Effector CD4-positive, alpha-beta T cell (primary cell): ENCODE results near the gene MYO16.

Experiments used
- DNase-seq: peaks from one replicate; pipeline ENCODE4 v3.0.0-alpha.2; 2020

MYO16 gene

GRCh38 chr13:108812165-108812564, 182.8 kb downstream of the MYO16 start:
- DNase-seq = no peak

GRCh38 chr13:108812661-108813060, 183.2 kb downstream of the MYO16 start:
- DNase-seq = no peak

DNA sequence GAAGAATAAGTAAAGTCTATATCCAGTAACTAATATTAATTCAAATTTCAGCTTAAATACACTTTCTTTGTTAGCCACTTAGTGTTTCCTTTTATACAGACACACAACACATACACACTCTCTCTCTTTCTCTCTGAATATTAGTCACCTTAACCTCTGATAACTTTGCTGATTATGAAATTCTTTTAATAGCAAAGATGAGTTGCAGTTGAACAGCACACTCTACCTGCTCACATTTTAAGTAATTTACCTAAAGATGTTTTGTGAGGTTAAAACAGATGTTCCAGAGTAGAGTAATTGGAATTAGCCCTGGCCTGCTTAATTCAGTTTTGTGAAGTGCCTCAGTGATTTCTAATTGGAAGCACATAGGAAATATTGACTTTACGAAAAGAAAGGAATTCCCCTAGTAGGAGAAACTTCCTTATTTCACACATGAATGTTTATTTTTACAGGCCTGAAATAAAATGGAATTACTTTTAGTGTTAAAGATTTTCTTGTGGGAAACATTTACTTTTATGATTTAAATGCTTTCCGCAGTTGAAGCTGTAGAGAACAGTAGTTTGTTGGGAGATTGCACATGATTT, 184.3 kb downstream of the MYO16 start:
- no peak for DNase-seq

GRCh38 chr13:108816375-108816774, 187.0 kb downstream of the MYO16 start:
- no peak for DNase-seq

GRCh38 chr13:108827646-108828045, 198.2 kb downstream of the MYO16 start:
- no peak for DNase-seq

- no peak for DNase-seq
Observed at GRCh38 chr13:108828086-108828815, 198.8 kb downstream of the MYO16 start.

- no peak for DNase-seq
Observed at GRCh38 chr13:108830916-108831315, 201.5 kb downstream of the MYO16 start.

- no peak for DNase-seq
Observed at GRCh38 chr13:108833531-108833930, 204.1 kb downstream of the MYO16 start.

DNA sequence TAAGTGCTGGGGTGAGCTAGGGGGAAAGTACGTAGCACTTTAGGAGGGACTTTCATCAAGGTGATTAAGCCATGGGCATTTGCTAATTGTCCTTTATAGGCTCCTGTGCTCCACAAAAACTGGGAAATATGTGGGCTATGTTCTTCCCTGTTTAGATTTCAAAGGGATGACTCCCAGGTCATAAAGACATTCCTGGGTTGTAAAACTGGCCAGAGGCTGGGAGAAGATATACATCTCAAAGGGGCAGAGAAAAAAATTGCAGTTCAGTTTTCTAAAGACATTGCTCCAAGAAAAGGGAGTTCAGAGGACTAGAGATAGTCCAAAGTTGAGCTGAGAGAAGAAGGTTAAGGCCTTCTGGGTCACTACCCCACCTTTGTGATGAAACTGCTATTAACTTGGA, 204.8 kb downstream of the MYO16 start:
- no peak for DNase-seq

GRCh38 chr13:108835083-108835482, 205.7 kb downstream of the MYO16 start:
- no peak for DNase-seq

DNA sequence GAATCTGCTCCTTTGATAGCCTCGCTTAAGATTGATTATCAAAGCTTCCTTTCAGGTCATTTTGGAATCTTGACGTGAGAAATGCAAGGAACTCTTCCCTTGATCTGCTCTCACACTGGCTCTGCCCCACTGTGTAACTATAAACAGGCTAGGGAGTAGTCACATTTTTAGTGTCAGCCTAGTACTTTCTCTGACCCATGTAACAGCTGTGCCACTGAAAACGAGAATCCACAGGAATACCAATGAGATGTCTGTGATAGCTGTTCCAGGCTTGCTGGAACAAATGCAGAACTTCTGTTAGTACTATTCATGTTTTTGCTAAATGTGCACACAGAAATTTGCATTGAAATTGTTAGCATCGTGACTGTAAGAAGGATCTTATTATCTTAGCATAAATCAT, 221.3 kb downstream of the MYO16 start:
- no peak for DNase-seq

DNA sequence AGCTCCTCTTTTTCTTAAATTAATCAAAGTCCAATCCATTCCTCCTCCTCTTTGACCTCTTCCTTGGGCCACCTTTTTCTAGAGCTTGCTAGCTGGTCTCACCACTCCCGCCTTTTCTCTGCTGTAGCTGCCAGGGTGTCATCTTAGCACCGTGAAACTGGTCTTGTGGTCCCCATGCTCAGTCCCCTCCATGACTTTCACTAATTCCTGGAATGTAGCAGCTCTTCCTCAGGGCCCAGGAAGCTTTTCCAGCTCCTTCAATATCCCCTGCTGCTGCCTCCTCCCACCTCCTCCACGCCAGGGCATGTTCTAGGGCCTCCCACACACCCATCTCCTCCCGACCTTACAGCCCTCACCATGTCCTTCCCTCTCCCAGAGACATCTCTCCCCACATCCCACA, 222.2 kb downstream of the MYO16 start:
- DNase-seq = no peak

- DNase-seq = no peak
Observed at GRCh38 chr13:108853031-108853430, 223.6 kb downstream of the MYO16 start.

- DNase-seq = no peak
Observed at GRCh38 chr13:108855737-108856387, 226.5 kb downstream of the MYO16 start.

GRCh38 chr13:108858676-108859075, 229.3 kb downstream of the MYO16 start:
- DNase-seq = no peak

DNA sequence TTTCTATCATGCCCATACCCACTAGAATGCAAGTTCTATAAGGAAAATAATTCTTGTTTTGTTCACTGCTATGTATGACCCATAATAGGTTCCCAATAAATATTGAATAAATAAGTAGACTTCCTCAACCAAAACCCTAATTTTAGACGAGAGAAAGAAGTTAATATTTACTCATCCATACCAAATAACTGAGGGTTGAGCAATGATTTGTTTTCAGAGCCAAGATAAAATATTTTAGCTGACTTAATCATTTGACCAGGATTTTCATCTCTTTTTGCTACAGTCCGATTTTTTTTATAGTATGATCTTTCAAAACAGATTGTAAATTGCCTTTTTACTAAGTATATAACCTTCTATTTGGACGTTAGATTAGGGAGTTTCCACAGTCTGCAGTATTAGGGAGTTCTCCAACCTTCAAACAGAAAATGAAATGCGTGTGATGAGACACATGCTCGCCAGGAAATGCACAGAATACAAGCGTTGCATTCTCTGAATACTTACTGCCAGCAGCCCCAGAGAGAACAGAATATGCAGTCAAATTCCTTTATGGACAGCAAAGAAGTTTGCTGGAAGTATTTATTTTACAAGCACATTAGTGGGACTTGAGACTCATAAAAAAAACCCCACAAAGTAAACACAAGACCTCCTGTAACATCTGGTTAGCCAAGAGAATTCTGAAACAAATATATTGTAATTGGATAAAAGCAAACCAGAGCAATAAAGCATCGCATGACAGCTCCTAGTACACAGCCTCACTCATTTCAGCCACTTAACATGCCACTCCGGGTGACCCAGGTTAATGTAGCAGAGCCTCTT, 230.0 kb downstream of the MYO16 start:
- no peak for DNase-seq

GRCh38 chr13:108860418-108860817, 231.0 kb downstream of the MYO16 start:
- DNase-seq = no peak

DNA sequence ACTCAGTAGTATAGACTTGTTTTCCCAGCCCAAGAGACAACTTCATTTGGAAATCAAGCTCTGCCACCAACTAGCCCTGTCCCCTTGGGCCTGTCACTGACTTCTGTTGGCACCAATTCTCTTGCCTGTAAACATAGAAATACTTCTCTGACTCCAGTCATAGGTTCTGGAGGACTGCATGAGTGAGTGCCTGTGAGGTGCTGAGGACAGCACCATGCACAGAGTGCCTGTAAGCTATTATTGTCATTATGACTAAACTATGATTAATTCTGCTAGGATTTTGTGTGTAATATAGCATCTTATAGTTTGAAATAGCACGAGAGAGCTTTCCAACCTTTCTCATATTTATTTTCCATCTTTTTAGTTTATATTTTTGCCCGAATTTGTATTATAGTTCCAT, 247.9 kb downstream of the MYO16 start:
- no peak for DNase-seq

DNA sequence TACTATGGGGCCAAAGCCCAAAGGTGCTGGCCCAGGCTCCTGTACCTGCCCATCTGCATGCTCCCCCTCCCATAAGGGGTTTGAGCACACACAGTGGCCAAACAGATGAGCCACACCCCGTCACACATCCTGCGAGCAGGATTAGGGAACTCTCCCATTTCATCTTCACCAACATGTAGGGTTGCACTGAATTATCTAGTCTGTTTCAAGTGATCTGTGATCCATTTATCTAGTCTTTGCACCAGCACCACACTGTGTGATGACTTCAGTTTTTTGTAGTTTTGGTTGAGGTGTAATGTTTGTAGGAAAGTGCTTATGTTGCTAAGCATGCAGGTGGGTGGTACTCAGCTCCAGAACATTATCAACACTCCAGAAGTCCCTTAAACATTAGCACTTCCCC, 249.3 kb downstream of the MYO16 start:
- no peak for DNase-seq

DNA sequence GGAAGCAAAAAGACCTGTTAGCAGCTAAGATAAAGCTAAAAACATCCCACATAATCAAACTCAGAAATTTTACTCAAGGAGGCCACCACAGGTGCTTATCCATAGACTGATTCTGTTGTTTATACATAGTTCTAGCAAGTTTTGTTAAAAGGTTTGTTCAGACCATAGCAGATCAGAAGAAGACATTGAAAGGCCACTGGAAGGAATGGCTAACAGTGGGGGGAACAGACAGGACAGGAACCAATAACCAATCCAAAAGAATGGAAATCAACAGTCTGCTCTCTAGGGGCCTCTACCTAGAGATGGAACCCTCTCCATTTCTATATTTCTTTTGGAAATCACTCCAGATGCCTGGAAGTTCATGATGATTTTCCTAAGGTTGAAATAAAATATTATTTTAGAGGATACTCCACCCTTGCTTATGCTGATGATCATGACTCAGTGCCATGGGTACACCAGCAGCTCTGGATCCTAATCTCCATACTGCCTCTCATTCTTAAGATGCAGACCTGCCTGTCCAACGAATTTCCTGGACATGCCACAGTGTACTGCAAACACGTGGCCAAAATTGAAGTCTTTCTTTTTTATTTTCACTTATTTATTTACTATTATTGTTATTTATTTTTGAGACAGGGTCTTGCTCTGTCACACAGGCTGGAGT, 260.0 kb downstream of the MYO16 start:
- DNase-seq = no peak

GRCh38 chr13:108895220-108895704, 265.9 kb downstream of the MYO16 start:
- no peak for DNase-seq

- DNase-seq = no peak
Observed at GRCh38 chr13:108897955-108898354, 268.5 kb downstream of the MYO16 start.
